GM18526 (cell line): ENCODE data around the gene HDAC5.

Source experiments
- POLR2A ChIP-seq: IDR thresholded peaks from 3 replicates; pipeline ENCODE4 v1.6.1; 2011; ENCODE audit not compliant: insufficient read length; ENCODE audit errors: extremely low read depth

Gene HDAC5

GRCh38 chr17:44084131-44084538 is 39.3 kb downstream of the HDAC5 start:
- no peak for TF ChIP-seq POLR2A

DNA sequence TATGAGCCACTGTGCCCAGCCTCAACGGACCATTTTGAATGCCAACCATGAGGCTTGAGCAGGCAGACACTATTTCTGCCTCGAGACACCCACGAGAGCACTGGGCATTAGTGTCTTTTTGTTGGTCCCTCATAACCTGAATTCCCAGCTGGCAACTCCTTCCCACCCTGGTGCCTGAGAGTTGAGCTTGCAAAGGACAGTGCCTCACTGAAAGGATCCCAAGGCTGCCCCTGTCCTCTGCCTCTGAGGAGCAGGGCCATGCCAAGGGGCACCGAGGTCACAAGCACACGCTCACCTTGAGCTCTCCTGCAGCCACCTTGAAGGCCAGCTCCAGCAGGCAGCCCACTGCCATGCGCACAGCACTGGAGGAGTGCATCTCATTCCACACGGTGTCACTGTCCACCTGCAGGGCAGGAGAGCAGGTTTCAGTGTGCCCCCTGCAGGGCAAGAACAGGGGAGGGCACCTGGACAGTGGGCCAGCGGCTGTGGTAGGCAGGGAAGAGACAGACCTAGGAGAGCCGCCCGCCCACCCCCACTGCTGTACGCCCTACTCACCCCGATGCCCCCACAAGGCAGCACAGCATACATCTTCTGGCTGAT is 40.1 kb downstream of the HDAC5 start:
- no peak for TF ChIP-seq POLR2A

GRCh38 chr17:44082256-44082927 is 41.0 kb downstream of the HDAC5 start:
- TF ChIP-seq POLR2A = no peak

- no peak for TF ChIP-seq POLR2A
These were observed 41.8 kb downstream of the HDAC5 start for GRCh38 chr17:44081681-44082080.

GRCh38 chr17:44079877-44080821 is 43.3 kb downstream of the HDAC5 start:
- TF ChIP-seq POLR2A = no peak

DNA sequence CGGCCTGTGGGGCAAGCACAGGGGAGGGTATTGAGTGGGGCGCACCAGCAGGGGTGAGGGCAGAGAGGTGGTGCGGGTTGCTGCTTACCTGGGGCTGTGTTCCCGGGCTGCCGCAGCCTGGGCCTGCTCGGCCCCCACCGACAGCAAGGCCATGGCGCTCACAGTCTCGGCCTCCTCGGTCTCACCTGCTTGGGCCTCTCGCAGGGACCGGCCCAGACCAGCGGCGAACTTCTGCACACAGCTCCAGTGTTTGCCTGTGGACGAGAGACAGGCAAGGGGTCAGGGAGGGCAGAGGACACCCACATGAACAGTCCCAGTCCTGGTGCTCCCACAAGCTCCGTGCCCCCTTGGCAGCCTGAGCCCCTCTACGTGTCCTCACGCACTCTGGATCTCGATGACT is 45.0 kb downstream of the HDAC5 start:
- no peak for TF ChIP-seq POLR2A

DNA sequence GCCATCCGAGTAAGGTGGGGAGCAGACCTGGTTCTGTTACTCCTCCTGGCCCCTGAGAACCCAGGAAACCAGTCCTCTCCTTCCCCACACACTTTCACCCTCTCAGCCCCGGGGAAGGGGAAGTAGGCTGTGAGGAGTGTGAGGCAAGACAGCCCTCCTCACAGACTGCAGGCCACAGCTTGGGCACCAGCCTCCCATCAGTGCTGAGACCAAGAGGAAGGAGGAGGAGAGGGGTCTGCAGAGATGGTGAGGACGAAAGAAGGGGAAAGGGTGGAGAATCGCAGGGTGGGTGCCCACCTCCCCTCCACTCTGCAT is 45.9 kb downstream of the HDAC5 start:
- TF ChIP-seq POLR2A = no peak

- no peak for TF ChIP-seq POLR2A
These were observed 46.5 kb downstream of the HDAC5 start for GRCh38 chr17:44076716-44077594.

DNA sequence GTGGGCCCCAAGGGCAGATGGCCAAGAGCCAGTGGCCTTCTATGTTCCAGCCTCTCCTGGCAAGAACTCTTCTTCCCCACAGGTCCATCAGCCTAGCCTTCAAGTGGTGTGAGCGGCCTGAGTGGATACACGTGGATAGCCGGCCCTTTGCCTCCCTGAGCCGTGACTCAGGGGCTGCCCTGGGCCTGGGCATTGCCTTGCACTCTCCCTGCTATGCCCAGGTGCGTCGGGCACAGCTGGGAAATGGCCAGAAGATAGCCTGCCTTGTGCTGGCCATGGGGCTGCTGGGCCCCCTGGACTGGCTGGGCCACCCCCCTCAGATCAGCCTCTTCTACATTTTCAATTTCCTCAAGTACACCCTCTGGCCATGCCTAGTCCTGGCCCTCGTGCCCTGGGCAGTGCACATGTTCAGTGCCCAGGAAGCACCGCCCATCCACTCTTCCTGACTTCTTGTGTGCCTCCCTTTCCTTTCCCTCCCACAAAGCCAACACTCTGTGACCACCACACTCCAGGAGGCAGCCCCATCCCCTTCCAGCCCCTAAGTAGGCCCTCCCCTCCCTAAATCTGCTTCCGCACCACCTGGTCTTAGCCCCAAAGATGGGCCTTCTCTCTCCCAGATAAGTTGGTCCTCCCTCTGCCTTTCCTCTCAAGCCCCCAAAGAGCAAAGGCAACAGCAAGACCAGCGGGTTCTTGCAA is 47.7 kb downstream of the HDAC5 start:
- TF ChIP-seq POLR2A = no peak

- no peak for TF ChIP-seq POLR2A
These were observed 48.5 kb downstream of the HDAC5 start for GRCh38 chr17:44074911-44075285.

- no peak for TF ChIP-seq POLR2A
These were observed 49.1 kb downstream of the HDAC5 start for GRCh38 chr17:44074231-44074910.

GRCh38 chr17:44071772-44072171 is 51.7 kb downstream of the HDAC5 start:
- no peak for TF ChIP-seq POLR2A

DNA sequence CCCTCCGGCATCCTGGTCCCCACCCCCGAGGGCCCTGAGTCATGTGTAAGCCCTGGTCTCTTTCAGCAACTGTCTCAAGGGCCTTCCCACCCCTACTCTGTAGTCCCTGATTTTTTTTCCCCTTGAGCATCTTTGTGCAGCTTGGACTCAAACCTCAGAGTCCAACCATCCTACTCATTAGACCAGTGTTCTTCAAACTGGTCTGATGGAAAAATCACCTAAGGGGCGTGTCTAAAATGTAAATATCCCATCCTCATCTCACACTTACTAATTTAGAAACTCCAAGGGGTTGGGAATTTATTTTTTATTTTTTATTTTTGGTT is 52.3 kb downstream of the HDAC5 start:
- no peak for TF ChIP-seq POLR2A

DNA sequence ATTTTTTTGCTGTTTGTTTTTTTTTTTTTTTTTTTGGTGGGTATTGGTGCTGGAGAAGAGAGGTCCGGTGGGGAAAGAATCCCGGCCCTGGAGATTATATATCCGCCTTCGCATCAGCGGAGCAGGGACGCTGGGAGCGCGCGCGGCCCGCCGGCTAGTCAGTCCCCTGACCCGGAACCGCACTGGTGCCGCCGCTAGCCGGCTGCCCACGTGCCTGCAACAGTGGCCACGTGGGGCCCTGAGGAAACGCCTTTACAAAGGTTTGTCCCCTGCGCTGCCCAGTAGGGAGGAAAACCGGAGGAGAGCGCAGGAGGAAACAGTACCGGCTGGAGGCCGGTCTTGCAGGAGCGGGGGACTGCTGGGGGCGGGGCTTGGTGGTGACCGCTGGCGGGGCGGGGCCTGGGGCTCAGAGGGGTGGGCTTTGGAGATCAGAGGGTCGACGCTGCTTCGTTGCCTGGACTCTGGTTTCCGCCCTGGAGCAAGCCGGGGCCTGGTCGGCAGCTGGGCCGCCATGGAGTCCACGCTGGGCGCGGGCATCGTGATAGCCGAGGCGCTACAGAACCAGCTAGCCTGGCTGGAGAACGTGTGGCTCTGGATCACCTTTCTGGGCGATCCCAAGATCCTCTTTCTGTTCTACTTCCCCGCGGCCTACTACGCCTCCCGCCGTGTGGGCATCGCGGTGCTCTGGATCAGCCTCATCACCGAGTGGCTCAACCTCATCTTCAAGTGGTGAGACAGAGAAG is 52.8 kb downstream of the HDAC5 start, which contains the start of gene G6PC3:
Gene G6PC3 (plus strand): TSS at position 281 of the 743 bp plus-strand sequence. CDS start 231 bp downstream, at position 512.
- peak; percentile 75 for TF ChIP-seq POLR2A

DNA sequence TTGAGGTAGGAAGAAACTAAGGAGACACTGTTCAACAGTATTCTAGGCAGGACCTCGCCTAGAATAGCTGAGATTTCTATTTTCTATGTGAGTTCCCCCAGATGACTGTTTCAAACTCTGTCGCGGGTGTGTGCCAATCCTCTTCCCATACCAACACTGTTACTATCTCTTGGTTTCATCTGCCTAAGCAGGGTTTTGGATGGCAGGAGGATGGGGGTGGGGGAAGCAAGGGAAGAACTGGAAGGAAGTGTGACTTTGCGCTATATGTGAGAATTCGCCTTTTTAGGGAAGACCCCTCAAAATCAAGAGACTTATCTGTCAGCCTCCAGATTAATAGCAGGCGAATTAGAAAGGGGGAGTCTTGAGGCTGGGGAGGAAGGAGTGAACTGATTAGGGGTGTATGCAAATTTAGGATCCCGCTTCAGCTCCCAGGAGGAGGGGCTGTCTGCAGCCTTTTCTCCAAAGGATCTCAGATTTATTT is 53.4 kb downstream of the HDAC5 start:
- TF ChIP-seq POLR2A = no peak
